Keratinocyte (primary cell): ENCODE measurements around the gene TEKT5.

Experiments
- EZH2 ChIP-seq: IDR thresholded peaks from one replicate; pipeline ENCODE4 v1.6.1; 2012; ENCODE audit warnings: inconsistent platforms, mild to moderate bottlenecking, low read length, moderate library complexity
- TF ChIP-seq, protein P1 (sequence below), 3 experiments: IDR thresholded peaks in 1 of 3; conservative IDR thresholded peaks in 1 of 3; optimal IDR thresholded peaks in 1 of 3; 2 replicates in 2 of 3; 3 replicates in 1 of 3; pipeline versions ENCODE3 to v1.5.1; 2011; ENCODE audit warnings: low read length in 3 of 3, mild to moderate bottlenecking in 3 of 3, moderate library complexity in 2 of 3, control low read depth in 1 of 3, inconsistent platforms in 1 of 3; ENCODE audit not compliant: insufficient read depth in 2 of 3; ENCODE audit errors: extremely low read depth in 1 of 3

DNA sequence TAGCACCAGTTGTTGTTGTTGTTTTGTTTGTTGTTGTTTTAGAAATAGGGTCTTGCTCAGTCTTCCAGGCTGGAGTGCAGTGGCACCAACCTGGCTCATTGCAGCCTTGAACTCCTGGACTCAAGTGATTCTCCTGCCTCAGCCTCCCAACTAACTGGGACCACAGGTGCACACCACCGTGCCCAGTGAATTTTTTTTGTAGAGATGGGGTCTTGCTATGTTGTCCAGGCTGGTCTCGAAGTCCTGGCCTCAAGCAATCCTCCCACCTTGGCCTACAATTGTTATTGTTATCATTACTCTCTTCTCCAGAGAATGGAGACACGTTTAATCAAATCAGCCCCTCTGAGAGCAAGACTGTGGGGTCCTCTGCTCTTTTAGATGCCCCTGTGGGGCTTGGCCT is 71.7 kb downstream of the TEKT5 start:
- TF ChIP-seq, protein P1, sequence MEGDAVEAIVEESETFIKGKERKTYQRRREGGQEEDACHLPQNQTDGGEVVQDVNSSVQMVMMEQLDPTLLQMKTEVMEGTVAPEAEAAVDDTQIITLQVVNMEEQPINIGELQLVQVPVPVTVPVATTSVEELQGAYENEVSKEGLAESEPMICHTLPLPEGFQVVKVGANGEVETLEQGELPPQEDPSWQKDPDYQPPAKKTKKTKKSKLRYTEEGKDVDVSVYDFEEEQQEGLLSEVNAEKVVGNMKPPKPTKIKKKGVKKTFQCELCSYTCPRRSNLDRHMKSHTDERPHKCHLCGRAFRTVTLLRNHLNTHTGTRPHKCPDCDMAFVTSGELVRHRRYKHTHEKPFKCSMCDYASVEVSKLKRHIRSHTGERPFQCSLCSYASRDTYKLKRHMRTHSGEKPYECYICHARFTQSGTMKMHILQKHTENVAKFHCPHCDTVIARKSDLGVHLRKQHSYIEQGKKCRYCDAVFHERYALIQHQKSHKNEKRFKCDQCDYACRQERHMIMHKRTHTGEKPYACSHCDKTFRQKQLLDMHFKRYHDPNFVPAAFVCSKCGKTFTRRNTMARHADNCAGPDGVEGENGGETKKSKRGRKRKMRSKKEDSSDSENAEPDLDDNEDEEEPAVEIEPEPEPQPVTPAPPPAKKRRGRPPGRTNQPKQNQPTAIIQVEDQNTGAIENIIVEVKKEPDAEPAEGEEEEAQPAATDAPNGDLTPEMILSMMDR (optimal IDR thresholded peaks at IDR 0.05 in 1 of 3, IDR thresholded peaks at IDR 0.05 in 1 of 3, conservative IDR thresholded peaks at IDR 0.05 in 1 of 3; ENCODE audit: extremely low read depth in 1 of 3, insufficient read depth in 2 of 3, low read length in 3 of 3): no peak
- no peak for TF ChIP-seq EZH2
